ENCODE data around the gene CTNNAL1. TPM values are rescaled to one million over a fixed set of nuclear protein-coding genes. Genes with fewer than 3 reads are reported as not detected.

CTNNAL1 gene
- total and polyA plus RNA-seq, 4 donors = 25.3 to 84.8 (median 53.8) TPM

DNA sequence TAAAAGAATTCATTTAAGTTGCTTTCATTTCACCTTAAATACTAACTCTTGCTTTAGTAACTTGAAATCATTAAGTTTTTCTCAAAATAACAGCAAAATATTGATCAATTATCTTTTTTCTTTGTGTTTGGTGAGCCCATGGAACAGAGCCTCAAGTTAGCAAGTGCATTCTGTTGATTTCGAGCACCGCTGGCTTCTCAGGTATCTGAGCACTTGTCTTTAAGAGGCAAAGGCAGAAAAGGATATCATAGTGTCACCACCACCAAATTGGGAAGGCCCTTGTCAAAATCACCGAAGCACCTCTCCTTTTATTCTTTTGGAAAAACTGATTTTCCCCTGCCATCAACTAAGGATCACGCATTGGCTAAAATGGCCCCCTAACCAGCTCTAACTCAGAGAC is 17.1 kb upstream of the CTNNAL1 start:
- no peak for DNase-seq (ENCODE audit: low read depth in 4 of 6, low spot score in 6 of 6)
- no peaks in the 10 kb centered on the region for H3K9me3 ChIP-seq (ENCODE audit: control insufficient read depth, insufficient read depth, low read length)
- peaks cover 16% of the 10 kb centered on the region for H3K36me3 ChIP-seq (ENCODE audit: control insufficient read depth, insufficient read depth, low read length)
- no peak overlapping the region for H3K27ac ChIP-seq (ENCODE audit: low read depth, low read length)
- peaks cover 6% of the 10 kb centered on the region for H3K4me1 ChIP-seq (ENCODE audit: control insufficient read depth, insufficient read depth, low read length)
- 100% methylated on average over 2 of the region's 4 CpGs for WGBS (ENCODE audit: insufficient coverage)
- no peaks in the 10 kb centered on the region for H3K27me3 ChIP-seq (ENCODE audit: control insufficient read depth, insufficient read depth, low read length)
- H3K4me3 ChIP-seq (ENCODE audit: low read depth, low read length) = no peak overlapping the region

GRCh38 chr9:109028457-109028856 is 15.2 kb upstream of the CTNNAL1 start:
- WGBS (ENCODE audit: insufficient coverage) = 100% methylated on average over 2 of the region's 4 CpGs
- peaks cover 6% of the 10 kb centered on the region for H3K4me1 ChIP-seq (ENCODE audit: control insufficient read depth, insufficient read depth, low read length)
- H3K9me3 ChIP-seq (ENCODE audit: control insufficient read depth, insufficient read depth, low read length) = no peaks in the 10 kb centered on the region
- H3K27me3 ChIP-seq (ENCODE audit: control insufficient read depth, insufficient read depth, low read length) = no peaks in the 10 kb centered on the region
- H3K36me3 ChIP-seq (ENCODE audit: control insufficient read depth, insufficient read depth, low read length) = peaks cover 11% of the 10 kb centered on the region
- H3K27ac ChIP-seq (ENCODE audit: low read depth, low read length) = no peak overlapping the region
- no peak for DNase-seq (ENCODE audit: low read depth in 4 of 6, low spot score in 6 of 6)
- H3K4me3 ChIP-seq (ENCODE audit: low read depth, low read length) = no peak overlapping the region

DNA sequence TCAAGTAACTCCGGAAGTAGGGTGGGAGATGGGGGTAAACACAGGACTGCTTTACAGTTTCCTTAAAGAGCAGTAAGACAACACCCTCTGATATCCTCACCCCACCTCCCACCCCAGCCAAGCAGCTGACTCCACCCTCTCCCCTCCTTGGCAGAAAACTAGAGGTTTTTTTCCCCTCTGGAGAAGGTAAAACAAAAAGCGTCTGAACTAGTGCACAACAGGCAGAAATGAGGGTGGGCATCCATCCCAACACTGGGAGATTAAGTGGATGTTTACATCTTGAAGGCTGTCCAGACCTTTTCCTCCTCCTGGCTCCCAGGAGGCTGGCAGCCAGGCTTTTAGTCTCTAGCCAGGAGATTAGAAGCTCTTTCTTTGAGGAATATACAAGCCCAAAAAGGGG is 13.9 kb upstream of the CTNNAL1 start:
- peaks cover under 1% of the 10 kb centered on the region for H3K36me3 ChIP-seq (ENCODE audit: control insufficient read depth, insufficient read depth, low read length)
- H3K27me3 ChIP-seq (ENCODE audit: control insufficient read depth, insufficient read depth, low read length) = no peaks in the 10 kb centered on the region
- no peaks in the 10 kb centered on the region for H3K9me3 ChIP-seq (ENCODE audit: control insufficient read depth, insufficient read depth, low read length)
- WGBS (ENCODE audit: insufficient coverage) = no CpG with 5 or more reads among the region's 2 CpGs
- DNase-seq (ENCODE audit: low read depth in 4 of 6, low spot score in 6 of 6) = peak in 3 of 6 donors; percentile 35 to 79 (median 44)
- no peak overlapping the region for H3K4me3 ChIP-seq (ENCODE audit: low read depth, low read length)
- peaks cover 6% of the 10 kb centered on the region for H3K4me1 ChIP-seq (ENCODE audit: control insufficient read depth, insufficient read depth, low read length)
- H3K27ac ChIP-seq (ENCODE audit: low read depth, low read length) = peak overlapping the region; percentile 48

DNA sequence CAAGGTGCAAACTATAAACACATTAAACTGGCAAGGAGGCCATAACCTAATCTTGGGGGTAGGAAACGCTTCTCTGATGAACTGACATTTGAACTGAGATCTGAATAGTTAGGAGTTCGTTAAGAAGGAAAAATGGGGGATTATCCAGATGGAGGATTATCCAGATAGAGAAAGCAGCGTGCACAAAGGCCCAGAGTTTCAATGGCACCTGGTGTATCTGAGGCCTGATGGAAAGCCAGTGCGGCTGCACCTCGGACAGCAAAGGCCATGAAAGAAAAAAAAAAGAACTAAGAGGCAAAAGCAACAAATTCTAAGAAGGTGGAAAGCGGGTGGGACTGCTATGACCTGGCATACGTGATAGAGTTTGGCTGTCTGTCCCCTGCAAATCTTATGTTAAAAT is 13.0 kb upstream of the CTNNAL1 start:
- Histone ChIP-seq H3K9me3 (ENCODE audit: control insufficient read depth, insufficient read depth, low read length) (no peaks in the 10 kb centered on the region), H3K27me3 (ENCODE audit: control insufficient read depth, insufficient read depth, low read length) (no peaks in the 10 kb centered on the region), H3K4me1 (ENCODE audit: control insufficient read depth, insufficient read depth, low read length) (peaks cover 6% of the 10 kb centered on the region), H3K36me3 (ENCODE audit: control insufficient read depth, insufficient read depth, low read length) (no peaks in the 10 kb centered on the region), H3K27ac (ENCODE audit: low read depth, low read length) (no peak overlapping the region), H3K4me3 (ENCODE audit: low read depth, low read length) (no peak overlapping the region)
- no peak for DNase-seq (ENCODE audit: low read depth in 4 of 6, low spot score in 6 of 6)
- WGBS (ENCODE audit: insufficient coverage) = 90% methylated on average over 7 of the region's 7 CpGs

DNA sequence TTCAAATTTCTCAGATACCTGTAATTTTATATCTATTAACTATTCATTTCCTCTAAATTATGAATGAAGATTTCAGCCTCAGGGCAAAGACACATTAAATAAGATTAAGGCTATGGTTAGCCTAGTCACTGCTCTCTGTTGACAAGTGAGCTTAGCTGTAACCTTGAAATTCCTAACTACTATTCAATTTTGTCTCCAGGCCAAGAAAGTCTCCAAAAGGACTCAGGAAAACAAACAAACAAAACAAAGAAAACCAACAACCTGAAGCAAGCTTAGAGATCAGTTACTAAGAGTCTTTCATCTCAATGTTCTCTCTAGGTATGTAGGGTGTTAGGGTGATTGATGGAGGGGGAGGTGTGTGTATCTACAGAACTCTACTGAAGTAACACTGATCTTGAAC is 9.6 kb upstream of the CTNNAL1 start:
- DNase-seq (ENCODE audit: low read depth in 4 of 6, low spot score in 6 of 6) = no peak
- Histone ChIP-seq H3K4me1 (ENCODE audit: control insufficient read depth, insufficient read depth, low read length) (peaks cover 6% of the 10 kb centered on the region), H3K27me3 (ENCODE audit: control insufficient read depth, insufficient read depth, low read length) (no peaks in the 10 kb centered on the region), H3K36me3 (ENCODE audit: control insufficient read depth, insufficient read depth, low read length) (no peaks in the 10 kb centered on the region), H3K4me3 (ENCODE audit: low read depth, low read length) (no peak overlapping the region), H3K27ac (ENCODE audit: low read depth, low read length) (no peak overlapping the region), H3K9me3 (ENCODE audit: control insufficient read depth, insufficient read depth, low read length) (no peaks in the 10 kb centered on the region)

- Histone ChIP-seq H3K9me3 (ENCODE audit: control insufficient read depth, insufficient read depth, low read length) (no peaks in the 10 kb centered on the region), H3K27ac (ENCODE audit: low read depth, low read length) (no peak overlapping the region), H3K4me1 (ENCODE audit: control insufficient read depth, insufficient read depth, low read length) (no peaks in the 10 kb centered on the region), H3K27me3 (ENCODE audit: control insufficient read depth, insufficient read depth, low read length) (no peaks in the 10 kb centered on the region), H3K4me3 (ENCODE audit: low read depth, low read length) (no peak overlapping the region), H3K36me3 (ENCODE audit: control insufficient read depth, insufficient read depth, low read length) (no peaks in the 10 kb centered on the region)
- WGBS (ENCODE audit: insufficient coverage) = 100% methylated on average over 2 of the region's 6 CpGs
- peak in 1 of 6 donors; percentile 20 for DNase-seq (ENCODE audit: low read depth in 4 of 6, low spot score in 6 of 6)
These were observed 7.5 kb upstream of the CTNNAL1 start for GRCh38 chr9:109020581-109021511.

GRCh38 chr9:109020113-109020512 is 6.8 kb upstream of the CTNNAL1 start:
- no peaks in the 10 kb centered on the region for H3K36me3 ChIP-seq (ENCODE audit: control insufficient read depth, insufficient read depth, low read length)
- H3K27me3 ChIP-seq (ENCODE audit: control insufficient read depth, insufficient read depth, low read length) = no peaks in the 10 kb centered on the region
- 100% methylated on average over 2 of the region's 3 CpGs for WGBS (ENCODE audit: insufficient coverage)
- H3K4me1 ChIP-seq (ENCODE audit: control insufficient read depth, insufficient read depth, low read length) = no peaks in the 10 kb centered on the region
- H3K9me3 ChIP-seq (ENCODE audit: control insufficient read depth, insufficient read depth, low read length) = no peaks in the 10 kb centered on the region
- no peak overlapping the region for H3K4me3 ChIP-seq (ENCODE audit: low read depth, low read length)
- no peak overlapping the region for H3K27ac ChIP-seq (ENCODE audit: low read depth, low read length)
- peak in 1 of 6 donors; percentile 9 for DNase-seq (ENCODE audit: low read depth in 4 of 6, low spot score in 6 of 6)

- Histone ChIP-seq H3K27ac (ENCODE audit: low read depth, low read length) (no peak overlapping the region), H3K4me1 (ENCODE audit: control insufficient read depth, insufficient read depth, low read length) (peaks cover 3% of the 10 kb centered on the region), H3K27me3 (ENCODE audit: control insufficient read depth, insufficient read depth, low read length) (no peaks in the 10 kb centered on the region), H3K4me3 (ENCODE audit: low read depth, low read length) (no peak overlapping the region), H3K36me3 (ENCODE audit: control insufficient read depth, insufficient read depth, low read length) (no peaks in the 10 kb centered on the region), H3K9me3 (ENCODE audit: control insufficient read depth, insufficient read depth, low read length) (no peaks in the 10 kb centered on the region)
- WGBS (ENCODE audit: insufficient coverage) = no CpG with 5 or more reads among the region's 3 CpGs
- no peak for DNase-seq (ENCODE audit: low read depth in 4 of 6, low spot score in 6 of 6)
These were observed 6.1 kb upstream of the CTNNAL1 start for GRCh38 chr9:109019420-109019819.

GRCh38 chr9:109017493-109017892 is 4.2 kb upstream of the CTNNAL1 start:
- DNase-seq (ENCODE audit: low read depth in 4 of 6, low spot score in 6 of 6) = no peak
- Histone ChIP-seq H3K4me3 (ENCODE audit: low read depth, low read length) (no peak overlapping the region), H3K4me1 (ENCODE audit: control insufficient read depth, insufficient read depth, low read length) (peaks cover 10% of the 10 kb centered on the region), H3K27ac (ENCODE audit: low read depth, low read length) (no peak overlapping the region), H3K36me3 (ENCODE audit: control insufficient read depth, insufficient read depth, low read length) (no peaks in the 10 kb centered on the region), H3K27me3 (ENCODE audit: control insufficient read depth, insufficient read depth, low read length) (no peaks in the 10 kb centered on the region), H3K9me3 (ENCODE audit: control insufficient read depth, insufficient read depth, low read length) (no peaks in the 10 kb centered on the region)
- whole genome bisulfite sequencing (ENCODE audit: insufficient coverage) = 91% methylated on average over 1 of the region's 6 CpGs

- Histone ChIP-seq H3K27me3 (ENCODE audit: control insufficient read depth, insufficient read depth, low read length) (no peaks in the 10 kb centered on the region), H3K36me3 (ENCODE audit: control insufficient read depth, insufficient read depth, low read length) (no peaks in the 10 kb centered on the region), H3K4me3 (ENCODE audit: low read depth, low read length) (no peak overlapping the region), H3K9me3 (ENCODE audit: control insufficient read depth, insufficient read depth, low read length) (no peaks in the 10 kb centered on the region), H3K4me1 (ENCODE audit: control insufficient read depth, insufficient read depth, low read length) (peaks cover 10% of the 10 kb centered on the region), H3K27ac (ENCODE audit: low read depth, low read length) (no peak overlapping the region)
- DNase-seq (ENCODE audit: low read depth in 4 of 6, low spot score in 6 of 6) = no peak
These were observed 3.8 kb upstream of the CTNNAL1 start for GRCh38 chr9:109017061-109017460.
